Stimulated activated CD4-positive, alpha-beta T cell treated with anti-CD3 and anti-CD28 coated beads, Interleukin-4, amount 100 ng/mL, for 24 hours (primary cell): ENCODE results near the gene RPS25.
A peak's percentile ranks its signal among the peaks of the same experiment; 100 is the strongest.
"Not testable (repeated sequence)": the region's sequence is repeated elsewhere in the genome, so short reads cannot be mapped to it uniquely, and the experiment has no call there.

Experiments
- DNase-seq: peaks from one replicate; pipeline ENCODE4 v3.0.0-alpha.2; 2020

RPS25 gene

DNA sequence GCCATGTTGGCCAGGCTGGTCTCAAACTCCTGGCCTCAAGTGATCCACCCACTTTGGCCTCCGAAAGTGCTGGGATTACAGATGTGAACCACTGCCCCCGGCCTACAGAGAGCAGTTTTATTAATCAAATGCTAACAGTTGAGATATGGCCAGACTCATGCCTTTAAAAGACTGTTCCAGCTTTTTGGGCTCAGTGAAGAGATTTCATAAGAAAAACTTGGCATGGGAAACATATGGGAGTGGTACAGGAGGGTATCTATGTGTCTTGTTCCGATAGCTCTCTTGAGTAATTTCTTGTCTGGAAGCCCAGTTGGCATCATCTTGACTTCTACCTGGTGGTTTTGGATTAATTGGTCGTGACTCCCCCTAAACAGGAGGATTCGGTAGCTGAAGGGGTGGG, 20.7 kb upstream of the RPS25 start:
- DNase-seq = no peak

DNA sequence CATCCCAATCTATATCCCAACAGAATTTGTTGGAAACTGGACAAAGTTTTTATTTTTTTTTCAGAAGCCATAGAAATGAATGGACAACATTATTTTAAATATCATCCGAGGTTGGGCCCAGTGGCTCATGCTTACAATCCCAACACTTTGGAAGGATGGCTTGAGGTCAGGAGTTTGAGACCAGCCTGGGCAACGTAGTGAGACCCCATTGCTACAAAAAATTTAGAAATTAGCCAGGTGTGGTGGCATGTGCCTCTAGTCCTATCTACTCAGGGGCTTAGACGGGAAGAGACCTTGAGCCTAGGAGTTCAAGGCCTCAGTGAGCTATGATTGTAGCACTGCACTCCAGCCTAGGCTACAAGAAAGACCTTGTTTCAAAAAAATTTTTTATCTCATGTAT, 16.7 kb upstream of the RPS25 start:
- DNase-seq = no peak

DNA sequence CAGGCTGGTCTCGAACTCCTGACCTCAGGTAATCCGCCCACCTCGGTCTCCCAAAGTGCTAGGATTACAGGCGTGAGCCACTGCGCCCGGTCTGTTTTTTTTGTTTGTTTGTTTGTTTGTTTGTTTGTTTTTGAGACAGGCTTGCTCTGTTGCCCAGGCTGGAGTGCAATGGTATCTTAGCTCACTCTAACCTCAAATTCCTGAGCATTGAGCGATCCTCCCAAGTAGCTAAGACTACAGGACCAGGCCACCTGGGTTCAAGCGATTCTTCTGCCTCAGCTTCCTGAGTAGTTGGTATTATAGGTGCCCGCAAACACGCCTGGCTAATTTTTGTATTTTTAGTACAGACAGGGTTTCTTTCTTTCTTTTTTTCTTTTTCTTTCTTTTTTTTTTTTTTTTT, 15.3 kb upstream of the RPS25 start:
- DNase-seq = not testable (repeated sequence)

DNA sequence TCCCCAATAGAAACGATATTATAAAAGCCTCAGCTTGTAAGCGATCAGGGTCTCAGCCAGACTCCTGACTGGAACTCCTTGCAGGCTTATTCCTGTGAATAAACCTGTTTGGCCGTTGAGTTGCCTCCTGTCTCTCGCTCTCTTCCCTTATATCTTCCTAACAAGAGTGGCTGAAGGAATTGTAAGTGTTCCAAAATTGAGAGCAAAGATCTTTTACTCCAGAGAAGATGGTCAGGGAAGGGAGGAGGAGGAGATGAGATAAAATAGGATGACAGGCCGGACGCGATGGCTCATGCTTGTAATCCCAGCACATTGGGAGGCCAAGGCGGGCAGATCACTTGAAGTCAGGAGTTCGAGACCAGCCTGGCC, 13.8 kb upstream of the RPS25 start:
- no peak for DNase-seq

DNA sequence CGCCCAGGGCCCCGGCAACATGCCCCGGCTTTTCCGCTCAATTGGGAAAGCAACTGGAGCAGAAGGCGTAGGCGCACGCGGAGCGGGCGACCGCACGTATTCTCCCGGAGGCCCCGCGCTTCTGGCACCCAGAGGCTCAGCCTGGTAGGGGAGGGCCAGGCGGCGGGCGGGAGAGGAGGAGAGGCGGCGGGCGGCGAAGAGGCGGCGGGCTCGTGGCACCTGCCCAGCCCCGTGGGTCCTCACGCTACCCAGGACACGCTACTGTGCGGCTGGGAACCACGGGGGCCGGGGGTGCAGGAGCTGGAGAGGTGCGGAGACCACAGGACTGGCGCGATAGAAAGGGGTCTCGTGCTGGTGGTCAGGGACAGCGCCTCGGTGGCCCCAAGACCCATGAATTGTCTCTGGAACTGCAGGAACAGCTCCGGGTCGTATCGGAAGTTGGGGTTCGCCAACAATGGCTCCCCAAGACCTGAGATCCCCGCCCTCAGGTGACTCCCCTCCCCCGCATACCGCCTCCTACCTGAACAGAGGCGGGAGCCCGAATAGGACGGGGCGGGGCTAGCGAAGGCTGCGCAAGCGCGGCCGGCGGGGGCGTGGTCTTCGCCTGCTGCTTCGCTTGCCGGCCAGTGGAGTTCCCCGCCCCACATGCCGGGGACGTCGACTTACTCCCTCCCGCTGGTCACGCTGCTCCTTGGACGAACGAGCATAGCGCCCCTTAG, 12.3 kb upstream of the RPS25 start, which contains the start of gene SLC37A4:
Gene SLC37A4, minus strand, starts transcription at position 549 of the 719 bp plus-strand sequence.
- peak; percentile 96 for DNase-seq

DNA sequence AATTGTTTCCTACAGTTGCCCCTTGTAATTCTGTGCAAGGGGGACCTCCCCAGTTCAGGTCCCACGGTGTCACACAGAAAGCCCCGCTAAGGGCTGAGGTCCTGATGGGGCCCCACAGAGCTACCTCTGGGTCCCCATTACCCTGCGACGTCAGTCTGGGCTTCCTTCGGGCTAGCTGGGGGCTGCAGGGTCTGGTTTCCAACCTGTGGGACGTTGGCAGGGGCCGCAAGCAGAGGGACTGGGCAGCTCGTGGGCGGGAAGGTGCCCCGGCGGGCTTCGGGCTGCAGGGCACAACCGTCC, 11.8 kb upstream of the RPS25 start:
- no peak for DNase-seq

DNA sequence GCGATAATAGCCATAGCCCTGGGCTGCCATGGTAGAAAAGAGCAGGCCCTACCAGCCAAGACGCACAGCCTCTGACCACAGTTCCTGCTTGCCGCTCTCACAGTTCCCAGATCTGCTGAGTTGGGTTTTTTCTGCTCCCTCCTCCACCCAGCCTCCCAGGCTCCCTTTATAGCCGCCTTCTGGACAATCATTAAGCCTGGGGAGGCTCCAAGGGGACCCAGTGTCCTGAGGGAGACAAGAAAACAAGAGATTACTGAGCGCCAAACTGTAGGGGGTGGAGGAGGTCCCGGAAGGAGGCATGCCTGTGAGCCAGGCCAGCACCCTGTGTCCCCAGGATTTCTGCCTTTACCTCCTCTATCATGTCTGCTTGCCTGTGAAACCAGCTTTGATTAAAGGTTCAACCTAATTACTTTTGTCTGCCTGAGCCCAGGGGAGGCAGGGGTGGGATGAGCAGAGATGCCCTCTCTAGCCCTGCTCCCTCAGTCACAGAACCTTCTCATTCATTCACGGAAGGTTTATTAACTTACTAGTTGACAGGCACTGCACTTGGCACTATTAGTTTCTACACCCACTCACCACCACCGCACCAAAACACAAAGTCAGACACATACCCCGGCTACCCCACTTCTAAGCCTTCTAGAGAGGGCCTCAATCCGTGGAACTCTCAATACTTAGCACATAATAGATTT, 11.3 kb upstream of the RPS25 start:
- DNase-seq = peak; percentile 66

DNA sequence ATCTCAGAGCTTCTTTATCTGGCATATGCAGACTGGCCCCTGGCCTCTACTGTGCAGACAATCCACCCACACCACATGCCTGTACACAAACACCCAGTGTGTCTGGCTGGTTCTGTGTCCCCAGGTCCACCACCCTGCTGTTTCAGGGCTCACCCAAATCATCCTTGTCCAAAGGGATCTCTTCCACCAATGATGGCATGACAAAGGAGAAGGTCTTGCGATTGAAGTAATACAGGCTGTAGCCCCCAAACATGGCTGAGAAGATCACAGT, 10.9 kb upstream of the RPS25 start:
- no peak for DNase-seq

DNA sequence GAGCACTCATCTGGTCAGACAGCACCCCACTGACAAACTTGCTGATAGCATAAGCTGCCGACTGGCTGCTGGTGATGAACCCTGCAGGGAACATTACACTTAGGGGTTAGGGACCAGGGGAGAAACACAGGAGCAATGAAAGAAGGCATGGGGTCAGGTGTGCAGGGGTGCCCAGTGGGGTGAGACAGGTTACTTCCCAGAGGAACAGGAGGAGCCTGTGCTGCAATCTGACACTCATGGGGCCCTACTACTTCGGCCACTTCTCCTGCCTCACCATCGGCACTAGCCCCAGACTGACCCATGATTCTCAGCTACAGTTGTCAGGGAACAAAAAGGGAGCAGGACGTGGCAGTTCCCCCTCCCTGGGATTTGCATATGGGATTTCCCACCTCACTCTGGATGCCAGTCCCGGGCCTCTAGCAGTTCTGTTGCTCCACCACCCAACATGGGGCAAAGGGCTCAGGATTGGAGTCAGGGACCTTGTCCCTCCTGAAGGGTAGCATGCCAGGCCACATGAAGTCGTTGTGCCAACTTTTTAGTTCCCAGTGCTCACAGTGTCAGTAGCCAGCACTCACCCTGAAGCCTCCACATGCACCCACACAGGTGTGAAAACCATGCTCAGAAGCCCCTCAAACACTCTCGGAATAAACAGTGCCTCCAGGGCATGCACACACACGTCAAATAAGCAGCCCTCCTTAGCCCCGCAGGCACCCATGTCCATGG, 10.4 kb upstream of the RPS25 start:
- no peak for DNase-seq

DNA sequence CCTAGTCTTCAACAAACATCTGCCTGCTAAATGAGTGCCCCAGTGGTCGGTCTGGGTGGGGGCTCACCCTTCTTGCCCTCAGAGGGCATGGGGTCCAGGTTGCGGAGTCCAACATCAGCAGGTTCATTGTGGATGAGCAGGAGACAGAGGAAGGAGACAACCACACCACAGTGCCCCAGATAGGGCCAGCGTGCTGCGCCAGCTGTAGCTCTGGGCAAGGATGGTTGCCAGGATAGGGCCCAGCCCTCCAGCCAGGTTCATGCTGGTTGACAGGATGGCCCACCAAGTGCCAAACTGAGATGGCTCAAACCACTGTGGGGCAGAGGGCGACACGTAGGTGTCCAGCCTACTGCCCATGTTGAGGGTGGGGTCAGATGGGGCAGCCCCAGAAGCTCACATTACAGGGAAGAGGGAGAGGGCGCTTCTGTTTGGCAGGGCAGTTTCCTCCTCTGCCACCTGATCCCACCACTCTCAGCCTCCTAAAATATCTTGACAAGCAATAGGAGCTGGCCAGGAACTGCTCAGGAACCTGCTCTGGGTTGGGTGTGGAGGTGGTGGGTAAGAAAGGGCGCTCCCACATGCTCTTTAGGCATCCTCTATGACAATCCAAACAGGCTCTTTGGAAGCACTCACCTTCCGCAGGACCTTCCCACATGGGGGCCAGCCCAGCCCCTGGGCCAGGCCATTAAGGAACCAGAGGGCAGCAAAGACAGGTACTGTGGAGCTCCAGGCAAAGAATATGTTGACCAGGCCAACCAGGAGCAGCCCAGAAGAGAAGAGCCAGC, 9.6 kb upstream of the RPS25 start:
- no peak for DNase-seq

DNA sequence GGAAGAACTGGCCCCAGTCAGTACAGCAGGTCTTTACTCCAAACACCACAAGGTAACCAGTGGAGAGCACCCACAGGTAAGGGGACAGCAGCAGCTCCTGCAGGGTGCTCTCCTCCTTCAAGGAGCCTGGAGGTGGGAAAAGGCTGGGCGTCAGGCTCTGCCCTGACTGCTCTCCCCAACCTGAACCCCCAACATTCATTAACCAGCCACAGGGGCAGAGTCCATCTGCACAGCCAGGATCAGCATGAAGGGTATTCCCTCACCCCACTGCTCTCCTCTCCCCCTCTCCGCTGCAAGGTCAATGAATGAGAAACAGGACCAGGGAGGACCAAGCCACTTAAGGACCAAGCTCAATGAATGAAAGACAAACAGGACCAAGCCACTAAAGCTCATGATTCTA, 8.8 kb upstream of the RPS25 start:
- DNase-seq = no peak

DNA sequence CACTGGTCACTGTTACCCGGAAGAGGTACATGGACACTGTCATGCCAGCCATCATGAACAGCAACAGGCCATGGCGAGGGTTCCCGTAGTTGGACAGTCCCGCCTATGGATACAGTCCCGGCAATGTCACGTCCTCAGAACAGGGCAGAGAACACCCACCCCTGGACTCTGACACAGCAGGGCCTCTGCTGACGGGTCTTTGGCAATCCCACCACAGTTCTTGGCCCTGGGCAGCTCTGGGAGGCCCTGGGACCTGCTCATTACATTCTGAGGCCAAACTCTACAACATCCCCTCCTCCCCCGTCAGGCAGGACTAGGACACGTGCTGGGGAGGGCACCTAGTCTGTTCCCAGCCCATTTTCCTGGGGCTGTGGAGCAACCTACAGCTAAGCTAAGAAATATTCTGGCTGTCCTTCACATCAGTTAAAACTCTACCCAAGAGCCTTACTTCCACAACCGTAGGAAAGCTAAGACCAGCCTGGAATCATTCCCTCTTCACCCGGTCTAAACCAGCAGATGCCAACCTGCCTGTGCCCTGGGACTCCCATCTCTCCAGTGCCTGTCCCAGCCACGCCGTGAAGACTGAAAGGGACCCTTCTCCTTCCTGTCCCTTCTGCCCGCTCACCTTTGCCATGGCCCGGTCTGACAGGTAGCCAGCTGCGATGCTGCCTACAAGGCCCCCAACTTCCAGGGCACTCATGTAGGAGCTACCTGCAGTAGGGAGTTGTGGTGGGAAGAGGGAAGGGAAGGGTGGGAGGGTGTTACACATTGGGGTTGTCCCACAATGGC, 8.0 kb upstream of the RPS25 start:
- no peak for DNase-seq

DNA sequence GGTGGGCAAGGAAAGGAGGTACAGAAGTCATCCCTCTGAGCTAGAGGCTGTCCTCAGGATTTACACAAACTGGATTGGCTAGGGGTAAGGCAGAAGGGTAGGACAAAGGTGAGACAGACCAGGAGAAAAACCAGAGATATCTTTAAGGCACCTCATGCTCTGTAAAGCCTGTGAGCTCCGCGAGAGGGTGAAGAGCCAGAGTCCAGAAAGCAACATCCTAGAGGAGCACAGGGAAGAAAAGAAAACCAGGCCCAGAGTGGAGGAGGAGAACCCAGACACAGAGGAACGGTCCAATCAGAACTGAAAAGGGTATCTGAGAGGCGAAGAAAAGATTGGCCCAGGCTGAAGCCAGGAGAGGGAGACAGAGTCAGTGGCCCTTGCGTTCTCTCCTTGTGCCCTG, 7.4 kb upstream of the RPS25 start:
- no peak for DNase-seq

DNA sequence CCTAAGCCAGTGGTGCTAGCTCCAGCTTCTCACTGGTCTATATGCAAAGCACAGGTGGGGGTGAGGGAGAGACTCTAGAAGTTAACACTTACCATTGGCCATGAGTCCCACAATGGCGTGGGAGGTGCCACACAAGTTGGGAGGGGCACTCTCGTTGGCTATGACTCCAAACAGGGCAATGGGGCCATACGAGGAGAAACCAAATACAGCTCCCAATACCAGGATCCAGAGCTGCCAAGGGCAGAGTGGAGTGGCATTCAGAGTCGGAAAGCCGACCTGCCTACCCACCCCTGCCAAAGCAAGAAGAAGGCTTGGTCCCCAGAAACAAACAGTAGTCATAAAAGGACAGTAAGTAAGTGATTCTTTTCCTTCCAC, 6.9 kb upstream of the RPS25 start:
- DNase-seq = no peak

DNA sequence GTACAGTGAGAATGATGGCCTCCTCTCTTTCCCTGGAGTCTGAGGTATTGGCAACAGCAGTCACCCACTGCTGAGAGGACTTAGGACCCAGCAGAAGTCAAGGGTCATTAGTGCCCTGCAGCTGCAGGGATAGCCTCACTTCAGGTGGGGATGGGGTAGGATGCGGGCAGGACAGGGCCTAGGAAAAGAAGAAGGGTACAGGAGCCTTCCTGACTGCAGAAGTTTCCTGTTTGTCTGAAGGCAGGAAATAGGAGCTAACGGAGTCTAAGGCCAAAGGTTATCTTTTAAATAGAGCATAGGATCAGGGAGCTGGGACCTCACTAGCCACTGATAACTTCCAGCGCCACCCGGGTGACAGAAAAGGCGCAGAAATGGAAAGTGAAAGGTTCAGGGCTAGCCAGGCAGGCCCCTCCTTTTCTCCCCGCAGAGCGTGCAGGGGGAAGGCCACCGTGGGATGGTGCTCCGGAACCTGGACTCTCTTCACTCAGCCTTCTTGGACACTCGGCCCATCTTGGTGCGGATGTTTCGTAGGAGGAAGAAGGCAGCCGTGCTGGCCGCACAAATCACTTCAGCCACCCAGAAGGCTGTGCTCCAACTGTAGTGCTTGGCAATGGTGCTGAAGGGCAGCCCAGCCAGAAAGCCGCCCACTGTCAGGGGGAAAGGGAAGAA, 6.4 kb upstream of the RPS25 start:
- DNase-seq = no peak

DNA sequence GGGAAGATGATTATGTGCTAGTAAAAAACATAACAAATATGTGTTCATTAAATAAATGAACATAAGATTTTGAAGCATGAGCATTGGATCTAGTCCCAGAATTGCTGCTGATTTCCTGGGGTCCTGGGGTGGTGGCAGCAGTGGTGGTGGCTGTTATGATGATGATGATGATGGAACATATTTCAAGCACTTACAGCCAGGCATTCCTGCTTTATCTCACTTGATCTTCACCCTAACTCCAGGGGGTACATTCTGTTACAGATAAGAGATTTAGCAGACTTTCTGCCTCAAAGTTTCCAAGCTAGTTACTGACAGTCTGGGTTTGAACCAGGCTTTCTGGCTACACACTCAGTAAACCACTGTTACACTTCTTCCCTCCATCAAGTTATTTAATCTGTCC, 5.6 kb upstream of the RPS25 start:
- DNase-seq = no peak

DNA sequence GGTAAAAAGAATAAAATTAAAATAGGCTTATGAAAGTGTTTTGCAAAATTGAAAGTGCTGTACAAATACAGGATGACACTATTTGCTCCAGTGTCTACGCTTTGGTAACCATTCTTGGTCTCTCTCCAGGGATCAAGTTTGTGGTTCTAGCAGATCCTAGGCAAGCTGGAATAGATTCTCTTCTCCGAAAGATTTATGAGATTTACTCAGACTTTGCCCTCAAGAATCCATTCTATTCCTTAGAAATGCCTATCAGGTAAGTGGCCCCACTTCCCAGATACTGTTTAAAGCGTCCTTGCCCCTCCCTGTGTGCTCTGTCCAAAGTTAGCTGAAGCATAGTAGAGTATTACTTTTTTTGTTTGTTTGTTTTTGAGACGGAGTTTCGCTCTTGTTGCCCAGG, 3.5 kb upstream of the RPS25 start:
- no peak for DNase-seq

DNA sequence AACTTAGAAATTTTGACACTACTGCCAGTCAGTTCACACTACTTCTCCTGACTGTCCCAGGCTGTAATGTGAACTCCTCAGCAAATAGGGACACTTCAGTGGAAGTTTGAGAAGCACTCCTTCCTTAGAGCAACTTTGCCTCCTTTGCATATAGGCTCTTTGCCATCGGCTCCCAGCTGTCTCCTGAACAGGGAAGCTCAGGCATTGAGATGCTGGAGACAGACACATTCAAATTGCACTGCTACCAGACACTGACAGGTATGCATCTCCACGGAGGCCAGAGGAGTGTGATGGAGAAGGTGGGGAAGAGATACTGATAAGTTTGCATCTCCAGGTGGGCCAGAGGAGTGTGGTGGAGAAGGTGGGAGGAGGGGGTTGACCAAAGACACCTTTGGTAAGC, 1.9 kb upstream of the RPS25 start:
- no peak for DNase-seq

DNA sequence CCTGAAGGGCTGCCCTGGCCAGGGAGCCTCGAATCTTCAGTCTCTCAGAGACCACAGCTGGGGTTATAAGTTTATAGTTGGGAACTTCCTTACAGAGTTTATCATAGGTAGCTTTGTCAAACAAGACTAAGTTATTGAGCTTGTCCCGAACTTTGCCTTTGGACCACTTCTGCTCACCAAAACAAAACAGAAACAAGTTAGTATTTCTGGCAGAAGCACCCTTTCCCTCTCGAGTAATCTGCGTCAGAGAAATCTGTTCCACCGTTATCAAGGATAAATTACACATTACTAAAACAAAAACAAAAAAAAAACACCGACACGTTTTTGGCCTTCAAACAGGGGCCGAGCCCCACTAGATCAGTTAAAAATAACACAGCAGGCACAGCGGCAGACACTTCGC, 766 bp downstream of the RPS25 start:
- not testable (repeated sequence) for DNase-seq

DNA sequence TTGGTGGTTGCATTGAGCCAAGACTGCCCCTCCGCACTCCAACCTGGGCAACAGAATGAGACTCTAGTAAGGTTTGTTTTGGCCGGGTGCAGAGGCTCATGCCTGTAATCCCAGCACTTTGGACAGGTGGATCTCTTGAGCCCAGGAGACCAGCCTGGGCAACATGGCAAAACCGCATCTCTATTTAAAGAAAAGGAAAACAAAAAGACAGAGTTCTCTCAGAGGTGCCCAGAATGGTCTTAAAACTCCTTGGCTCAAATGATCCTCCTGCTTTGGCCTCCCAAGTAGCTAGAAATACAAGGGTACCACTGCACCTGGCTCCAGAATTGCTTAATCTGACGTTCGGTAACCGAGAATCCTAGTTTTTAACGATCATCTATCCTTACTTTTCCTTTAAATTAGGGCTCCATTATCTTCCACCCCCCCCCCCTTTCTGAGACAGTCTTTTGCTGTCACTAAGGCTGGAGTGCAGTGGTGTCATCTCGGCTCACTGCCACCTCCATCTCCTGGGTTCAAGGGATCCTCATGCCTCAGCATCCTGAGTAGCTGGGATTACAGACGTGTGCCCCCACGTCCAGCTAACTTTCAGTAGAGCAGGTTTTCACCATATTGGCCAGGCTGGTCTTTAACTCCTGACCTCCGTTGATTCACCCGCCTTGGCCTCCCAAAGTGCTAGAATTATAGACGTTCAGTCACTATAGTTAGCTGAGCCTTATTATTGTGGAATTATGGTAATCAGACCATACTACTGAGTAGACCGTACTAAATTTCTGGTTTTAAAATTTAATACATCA, 1.7 kb downstream of the RPS25 start:
- DNase-seq = no peak

DNA sequence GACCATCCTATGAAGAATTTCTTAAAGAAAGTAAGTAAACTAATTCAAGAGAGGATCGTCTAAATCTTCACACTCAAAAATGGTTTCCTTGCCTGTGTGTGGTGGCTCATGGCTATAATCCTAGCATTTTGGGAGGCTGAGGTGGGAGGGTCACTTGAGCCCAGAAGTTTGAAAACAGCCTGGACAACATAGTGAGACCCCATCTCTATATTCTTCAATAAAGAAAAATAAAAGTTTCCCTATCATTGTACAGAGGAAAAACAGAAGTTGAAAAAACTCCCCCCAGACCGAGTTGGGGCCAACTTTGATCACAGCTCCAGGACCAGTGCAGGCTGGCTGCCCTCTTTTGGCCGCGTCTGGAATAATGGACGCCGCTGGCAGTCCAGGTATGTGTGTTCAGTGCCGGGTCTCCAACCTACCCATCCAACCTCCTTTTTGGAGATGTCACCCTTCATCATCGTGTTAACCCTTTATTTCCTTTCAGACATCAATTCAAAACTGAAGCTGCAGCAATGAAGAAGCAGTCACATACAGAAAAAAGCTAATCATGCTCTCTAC, 3.0 kb downstream of the RPS25 start:
- no peak for DNase-seq
